GM19043 (cell line): ENCODE results near the gene FARP1.

Source experiments
- ATAC-seq: cut with Tn5 transposase; IDR thresholded peaks from one replicate; pipeline ENCODE4 v1.9.1; 2021; ENCODE audit warnings: low read depth; ENCODE audit not compliant: unreplicated experiment

The FARP1 gene

GRCh38 chr13:98322091-98322718 lies 179.3 kb downstream of the FARP1 start:
- ATAC-seq: no peak

- ATAC-seq: no peak
These were observed 181.2 kb downstream of the FARP1 start for GRCh38 chr13:98324105-98324504.

GRCh38 chr13:98325724-98326123 lies 182.8 kb downstream of the FARP1 start:
- ATAC-seq: no peak

GRCh38 chr13:98326291-98326690 lies 183.4 kb downstream of the FARP1 start:
- no peak for ATAC-seq

- ATAC-seq: no peak
These were observed 184.7 kb downstream of the FARP1 start for GRCh38 chr13:98327371-98328270.

GRCh38 chr13:98328511-98328910 lies 185.6 kb downstream of the FARP1 start:
- ATAC-seq: no peak

GRCh38 chr13:98332222-98332621 lies 189.3 kb downstream of the FARP1 start:
- no peak for ATAC-seq

GRCh38 chr13:98332691-98333090 lies 189.8 kb downstream of the FARP1 start:
- no peak for ATAC-seq

- ATAC-seq: no peak
These were observed 190.6 kb downstream of the FARP1 start for GRCh38 chr13:98333486-98333885.

GRCh38 chr13:98334620-98335205 lies 191.8 kb downstream of the FARP1 start:
- ATAC-seq: no peak

- no peak for ATAC-seq
These were observed 192.8 kb downstream of the FARP1 start for GRCh38 chr13:98335721-98336120.

GRCh38 chr13:98338310-98338709 lies 195.4 kb downstream of the FARP1 start:
- no peak for ATAC-seq

- no peak for ATAC-seq
These were observed 197.0 kb downstream of the FARP1 start for GRCh38 chr13:98339684-98340425.

GRCh38 chr13:98342953-98343352 lies 200.1 kb downstream of the FARP1 start:
- ATAC-seq: no peak

- no peak for ATAC-seq
These were observed 200.6 kb downstream of the FARP1 start for GRCh38 chr13:98343461-98343860.

- no peak for ATAC-seq
These were observed 201.5 kb downstream of the FARP1 start for GRCh38 chr13:98344392-98344791.

- ATAC-seq: no peak
These were observed 202.4 kb downstream of the FARP1 start for GRCh38 chr13:98345107-98345935.

GRCh38 chr13:98346904-98347636 lies 204.2 kb downstream of the FARP1 start:
- ATAC-seq: no peak

- ATAC-seq: no peak
These were observed 204.9 kb downstream of the FARP1 start for GRCh38 chr13:98347756-98348155.
